Neural progenitor cell (in vitro differentiated cells): ENCODE measurements around the gene MTHFSD. TPM values are rescaled to one million over a fixed set of nuclear protein-coding genes. Genes with fewer than 3 reads are reported as not detected.
A peak's percentile ranks its signal among the peaks of the same experiment; 100 is the strongest.

Source experiments
- DNase-seq: peaks from one replicate; pipeline ENCODE4 v3.0.0-alpha.2; 2016; ENCODE audit warnings: low spot score
- H2AFZ ChIP-seq: fragments of 200-600 bp; sonication (generic); replicated peaks from 2 replicates; pipeline ENCODE4 v1.6.1; 2016; ENCODE audit warnings: antibody characterized with exemption
- H3F3A ChIP-seq: fragments of 200-600 bp; sonication (generic); 2 replicates; pipeline ENCODE4 v1.6.1; 2016; ENCODE audit warnings: antibody characterized with exemption, low read depth
- H3K27ac ChIP-seq: fragments of 200-600 bp; sonication (generic); 2 replicates; pipeline ENCODE4 v1.5.1; 2016; ENCODE audit warnings: mild to moderate bottlenecking
- H3K27me3 ChIP-seq: fragments of 200-600 bp; sonication (generic); 2 replicates; pipeline ENCODE4 v1.6.1; 2016; ENCODE audit warnings: mild to moderate bottlenecking, moderate library complexity
- H3K36me3 ChIP-seq: fragments of 200-600 bp; sonication (generic); 2 replicates; pipeline ENCODE4 v1.5.1; 2016
- H3K4me1 ChIP-seq: fragments of 200-600 bp; sonication (generic); 2 replicates; pipeline ENCODE4 v1.6.1; 2016; ENCODE audit warnings: mixed run types
- H3K4me2 ChIP-seq: fragments of 200-600 bp; sonication (generic); 2 replicates; pipeline ENCODE4 v1.6.1; 2016
- H3K4me3 ChIP-seq: fragments of 200-600 bp; sonication (generic); 2 replicates; pipeline ENCODE4 v1.5.1; 2016
- H3K79me2 ChIP-seq: fragments of 200-600 bp; sonication (generic); 2 replicates; pipeline ENCODE4 v1.6.1; 2016; ENCODE audit warnings: low read depth
- H3K9ac ChIP-seq: fragments of 200-600 bp; sonication (generic); 2 replicates; pipeline ENCODE4 v1.6.1; 2016
- H3K9me3 ChIP-seq: fragments of 200-600 bp; sonication (generic); 2 replicates; pipeline ENCODE4 v1.5.1; 2016; ENCODE audit warnings: low read depth
- H4K20me1 ChIP-seq: fragments of 200-600 bp; sonication (generic); 2 replicates; pipeline ENCODE4 v1.6.1; 2016; ENCODE audit warnings: low read depth
- H3K27ac Mint-ChIP-seq: 3 replicates; pipeline ENCODE4 v1.8.0; 2021; ENCODE audit warnings: mixed read lengths
- H3K27me3 Mint-ChIP-seq: 2 replicates; pipeline ENCODE4 v1.8.0; 2022; ENCODE audit warnings: low read depth, mild to moderate bottlenecking, inconsistent platforms, moderate library complexity, mixed read lengths; ENCODE audit not compliant: insufficient read depth
- H3K36me3 Mint-ChIP-seq: 3 replicates; pipeline ENCODE4 v1.8.0; 2021; ENCODE audit warnings: mixed read lengths
- H3K4me1 Mint-ChIP-seq: 3 replicates; pipeline ENCODE4 v1.8.0; 2021; ENCODE audit warnings: mixed read lengths
- H3K4me3 Mint-ChIP-seq: 3 replicates; pipeline ENCODE4 v1.8.0; 2021; ENCODE audit warnings: mild to moderate bottlenecking, moderate library complexity, mixed read lengths
- H3K9me3 Mint-ChIP-seq: 3 replicates; pipeline ENCODE4 v1.8.0; 2020; ENCODE audit warnings: mixed read lengths
- CTCF ChIP-seq: fragments of 200-600 bp; sonication (generic); IDR thresholded peaks from 2 replicates; pipeline ENCODE4 v1.5.1; 2017; ENCODE audit warnings: antibody characterized with exemption, mild to moderate bottlenecking
- EZH2 ChIP-seq: fragments of 200-600 bp; sonication (generic); IDR thresholded peaks from 2 replicates; pipeline ENCODE4 v1.6.1; 2017; ENCODE audit warnings: antibody characterized with exemption, mild to moderate bottlenecking, moderate library complexity
- EZH2phosphoT487 ChIP-seq: fragments of 200-600 bp; sonication (generic); IDR thresholded peaks from 2 replicates; pipeline ENCODE4 v1.6.1; 2017; ENCODE audit warnings: antibody characterized with exemption
- total RNA-seq: library from RNA; depleted of rRNA; stranded (reverse); fragments of >200 nt; gene quantifications from 2 replicates; pipeline ENCODE4 v1.2.3, GENCODE V29; 2015; ENCODE audit warnings: low replicate concordance

Gene MTHFSD
- total RNA-seq, 1 donor from 2014 or later = 17.4 TPM

- Histone ChIP-seq H3K9ac (no peak overlapping the region), H3K4me3 (peak overlapping the region; percentile 54), H4K20me1 (peaks cover 98% of the 10 kb centered on the region), H3K4me1 (peaks cover 11% of the 10 kb centered on the region), H3K27ac (no peak overlapping the region), H3K27me3 (peaks cover 100% of the 10 kb centered on the region), H2AFZ (peak overlapping the region; percentile 66), H3K4me2 (peak overlapping the region; percentile 89), H3K9me3 (no peaks in the 10 kb centered on the region), H3F3A (peaks cover 27% of the 10 kb centered on the region), H3K36me3 (no peaks in the 10 kb centered on the region), H3K79me2 (no peaks in the 10 kb centered on the region)
- DNase-seq = peak; percentile 80
- Mint-ChIP-seq H3K4me3 (peak overlapping the region; percentile 80), H3K27me3 (peaks cover 69% of the 10 kb centered on the region), H3K36me3 (no peaks in the 10 kb centered on the region), H3K27ac (no peak overlapping the region), H3K4me1 (peaks cover 26% of the 10 kb centered on the region), H3K9me3 (no peaks in the 10 kb centered on the region)
- TF ChIP-seq EZH2 (peak; percentile 86), CTCF (no peak), EZH2phosphoT487 (peak; percentile 94)
These were observed 45.9 kb downstream of the MTHFSD start for GRCh38 chr16:86508947-86509758.

- Mint-ChIP-seq H3K27ac (no peak overlapping the region), H3K36me3 (no peaks in the 10 kb centered on the region), H3K9me3 (no peaks in the 10 kb centered on the region), H3K4me3 (peak overlapping the region; percentile 79), H3K27me3 (peaks cover 70% of the 10 kb centered on the region), H3K4me1 (peaks cover 26% of the 10 kb centered on the region)
- H3K4me1 ChIP-seq = peaks cover 11% of the 10 kb centered on the region
- H3K4me2 ChIP-seq = peak overlapping the region; percentile 89
- no peak overlapping the region for H2AFZ ChIP-seq
- H3K36me3 ChIP-seq = no peaks in the 10 kb centered on the region
- no peak overlapping the region for H3K9ac ChIP-seq
- H3K27ac ChIP-seq = no peak overlapping the region
- H3K27me3 ChIP-seq = peaks cover 100% of the 10 kb centered on the region
- peaks cover 25% of the 10 kb centered on the region for H3F3A ChIP-seq
- peaks cover 98% of the 10 kb centered on the region for H4K20me1 ChIP-seq
- H3K4me3 ChIP-seq = peak overlapping the region; percentile 1
- no peaks in the 10 kb centered on the region for H3K9me3 ChIP-seq
- DNase-seq = peak; percentile 63
- TF ChIP-seq EZH2 (peak; percentile 99), CTCF (no peak), EZH2phosphoT487 (peak; percentile 93)
- no peaks in the 10 kb centered on the region for H3K79me2 ChIP-seq
These were observed 46.7 kb downstream of the MTHFSD start for GRCh38 chr16:86508028-86508946.

- Mint-ChIP-seq H3K9me3 (no peaks in the 10 kb centered on the region), H3K27me3 (peaks cover 70% of the 10 kb centered on the region), H3K36me3 (no peaks in the 10 kb centered on the region), H3K27ac (no peak overlapping the region), H3K4me3 (peak overlapping the region; percentile 79), H3K4me1 (peaks cover 24% of the 10 kb centered on the region)
- H3K9ac ChIP-seq = no peak overlapping the region
- H3K27ac ChIP-seq = no peak overlapping the region
- H3F3A ChIP-seq = peaks cover 18% of the 10 kb centered on the region
- peaks cover 11% of the 10 kb centered on the region for H3K4me1 ChIP-seq
- peaks cover 98% of the 10 kb centered on the region for H4K20me1 ChIP-seq
- H3K36me3 ChIP-seq = no peaks in the 10 kb centered on the region
- no peaks in the 10 kb centered on the region for H3K9me3 ChIP-seq
- no peak for DNase-seq
- peak; percentile 65 for TF ChIP-seq EZH2phosphoT487
- TF ChIP-seq CTCF = no peak
- peak; percentile 70 for TF ChIP-seq EZH2
- H3K27me3 ChIP-seq = peaks cover 100% of the 10 kb centered on the region
- no peaks in the 10 kb centered on the region for H3K79me2 ChIP-seq
- no peak overlapping the region for H3K4me2 ChIP-seq
- H2AFZ ChIP-seq = no peak overlapping the region
- no peak overlapping the region for H3K4me3 ChIP-seq
These were observed 47.6 kb downstream of the MTHFSD start for GRCh38 chr16:86507173-86508027.
